Neutrophil (primary cell): ENCODE measurements around the gene PIKFYVE.
A peak's percentile ranks its signal among the peaks of the same experiment; 100 is the strongest.

Source experiments
- H3K27ac ChIP-seq: fragments of 200-600 bp; sonication (generic); 2 replicates; pipeline ENCODE4 v1.5.1; 2016; ENCODE audit warnings: mild to moderate bottlenecking, moderate library complexity
- H3K27me3 ChIP-seq: fragments of 200-600 bp; sonication (generic); 2 replicates; pipeline ENCODE4 v1.6.0; 2016; ENCODE audit warnings: mild to moderate bottlenecking
- H3K36me3 ChIP-seq: fragments of 200-600 bp; sonication (generic); 2 replicates; pipeline ENCODE4 v1.5.1; 2017
- H3K4me1 ChIP-seq, 2 experiments: fragments of 200-600 bp in 1 of 2; sonication (generic) in 1 of 2; 1 replicate in 1 of 2; 2 replicates in 1 of 2; pipeline versions ENCODE4 v1.5.1 to v1.6.1; 2013 to 2016; ENCODE audit warnings: low read depth in 1 of 2, low read length in 1 of 2, mild to moderate bottlenecking in 1 of 2, moderate library complexity in 1 of 2; ENCODE audit not compliant: control insufficient read depth in 1 of 2, insufficient read depth in 1 of 2
- H3K4me3 ChIP-seq, 2 experiments: fragments of 200-600 bp in 1 of 2; sonication (generic) in 1 of 2; 1 replicate in 1 of 2; 2 replicates in 1 of 2; pipeline ENCODE4 v1.5.1; 2013 to 2016; ENCODE audit warnings: low read depth in 1 of 2, low read length in 1 of 2, mild to moderate bottlenecking in 1 of 2, moderate library complexity in 1 of 2
- H3K9me3 ChIP-seq: fragments of 200-600 bp; sonication (generic); 2 replicates; pipeline ENCODE4 v1.5.1; 2016
- TF ChIP-seq, protein P1 (sequence below): fragments of 200-600 bp; sonication (generic); IDR thresholded peaks from 2 replicates; pipeline ENCODE4 v1.5.1; 2016; ENCODE audit warnings: antibody characterized with exemption

Gene PIKFYVE

DNA sequence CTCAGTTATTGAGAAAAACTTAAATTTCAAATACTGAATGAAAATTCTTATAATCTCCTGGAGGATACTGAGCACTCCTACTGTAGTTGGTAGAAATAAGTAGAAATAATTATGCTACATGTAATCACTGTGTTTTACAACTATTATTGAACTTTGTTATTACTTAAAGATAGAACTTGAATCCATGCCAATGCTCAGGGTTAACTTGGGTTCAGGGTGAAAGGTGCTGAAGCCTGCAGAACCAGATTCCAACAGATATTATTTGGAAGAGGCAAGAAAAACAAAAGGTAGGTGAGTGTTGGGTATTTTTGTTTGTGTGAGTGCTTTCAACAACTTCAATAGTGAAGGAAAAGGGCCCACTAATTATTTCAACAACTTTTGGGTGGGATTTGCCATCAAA is 21.6 kb upstream of the PIKFYVE start:
- Histone ChIP-seq H3K4me3 (no peak overlapping the region), H3K9me3 (no peaks in the 10 kb centered on the region), H3K27me3 (no peaks in the 10 kb centered on the region), H3K36me3 (peaks cover 76% of the 10 kb centered on the region), H3K4me1 (no peaks in the 10 kb centered on the region), H3K27ac (no peak overlapping the region)
- TF ChIP-seq, protein P1, sequence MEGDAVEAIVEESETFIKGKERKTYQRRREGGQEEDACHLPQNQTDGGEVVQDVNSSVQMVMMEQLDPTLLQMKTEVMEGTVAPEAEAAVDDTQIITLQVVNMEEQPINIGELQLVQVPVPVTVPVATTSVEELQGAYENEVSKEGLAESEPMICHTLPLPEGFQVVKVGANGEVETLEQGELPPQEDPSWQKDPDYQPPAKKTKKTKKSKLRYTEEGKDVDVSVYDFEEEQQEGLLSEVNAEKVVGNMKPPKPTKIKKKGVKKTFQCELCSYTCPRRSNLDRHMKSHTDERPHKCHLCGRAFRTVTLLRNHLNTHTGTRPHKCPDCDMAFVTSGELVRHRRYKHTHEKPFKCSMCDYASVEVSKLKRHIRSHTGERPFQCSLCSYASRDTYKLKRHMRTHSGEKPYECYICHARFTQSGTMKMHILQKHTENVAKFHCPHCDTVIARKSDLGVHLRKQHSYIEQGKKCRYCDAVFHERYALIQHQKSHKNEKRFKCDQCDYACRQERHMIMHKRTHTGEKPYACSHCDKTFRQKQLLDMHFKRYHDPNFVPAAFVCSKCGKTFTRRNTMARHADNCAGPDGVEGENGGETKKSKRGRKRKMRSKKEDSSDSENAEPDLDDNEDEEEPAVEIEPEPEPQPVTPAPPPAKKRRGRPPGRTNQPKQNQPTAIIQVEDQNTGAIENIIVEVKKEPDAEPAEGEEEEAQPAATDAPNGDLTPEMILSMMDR, result no peak

DNA sequence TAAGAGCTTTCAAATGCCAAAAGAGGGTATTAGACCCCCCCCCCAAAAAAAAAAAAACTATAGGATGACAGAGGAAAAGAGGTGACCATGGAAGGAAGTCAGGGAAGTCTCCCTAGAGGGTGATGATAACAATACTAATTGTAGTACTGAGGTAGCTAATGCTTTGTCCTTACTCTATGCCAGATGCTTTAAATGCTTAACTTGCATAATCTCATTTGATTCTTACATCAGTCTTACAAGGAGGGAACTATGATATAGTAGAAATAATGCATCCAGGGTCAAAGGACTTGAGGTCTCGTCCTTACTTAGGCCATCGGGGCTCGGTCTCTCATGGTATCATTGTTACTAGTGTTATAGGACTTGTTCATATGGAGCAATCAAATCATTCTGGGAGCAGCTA is 20.3 kb upstream of the PIKFYVE start:
- Histone ChIP-seq H3K9me3 (no peaks in the 10 kb centered on the region), H3K36me3 (peaks cover 63% of the 10 kb centered on the region), H3K27ac (no peak overlapping the region), H3K4me1 (peaks cover 9 to 11% of the 10 kb centered on the region in 2 experiments), H3K27me3 (no peaks in the 10 kb centered on the region), H3K4me3 (no peak overlapping the region)
- TF ChIP-seq, protein P1, result no peak

GRCh38 chr2:208248601-208249000 is 17.5 kb upstream of the PIKFYVE start:
- no peak overlapping the region for H3K27ac ChIP-seq
- no peak overlapping the region for H3K4me3 ChIP-seq
- H3K9me3 ChIP-seq, result no peaks in the 10 kb centered on the region
- peaks cover 38% of the 10 kb centered on the region for H3K36me3 ChIP-seq
- TF ChIP-seq, protein P1, result no peak
- H3K27me3 ChIP-seq, result no peaks in the 10 kb centered on the region
- H3K4me1 ChIP-seq, result peaks cover 11 to 18% of the 10 kb centered on the region in 2 experiments

DNA sequence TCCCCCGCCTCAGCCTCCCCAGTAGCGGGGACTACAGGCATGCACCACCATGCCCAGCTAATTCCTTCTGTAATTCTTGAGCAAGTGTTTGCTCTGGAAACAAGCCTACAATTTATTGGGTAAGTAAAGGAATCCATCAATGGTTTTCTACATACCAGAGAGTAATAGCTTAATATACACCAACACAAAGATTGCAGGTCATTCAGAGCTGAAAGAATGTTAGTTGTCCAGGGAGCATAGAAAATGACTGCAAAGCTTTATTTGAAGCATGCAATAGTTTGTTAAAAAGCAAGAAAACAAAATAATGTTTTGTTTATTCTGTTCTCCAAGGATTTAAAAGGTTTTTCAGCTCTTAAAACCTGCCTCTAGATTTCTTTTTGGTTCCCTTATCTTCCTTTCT is 16.8 kb upstream of the PIKFYVE start:
- no peaks in the 10 kb centered on the region for H3K27me3 ChIP-seq
- peaks cover 31% of the 10 kb centered on the region for H3K36me3 ChIP-seq
- TF ChIP-seq, protein P1, result no peak
- H3K27ac ChIP-seq, result no peak overlapping the region
- H3K9me3 ChIP-seq, result no peaks in the 10 kb centered on the region
- peaks cover 18 to 25% of the 10 kb centered on the region in 2 experiments for H3K4me1 ChIP-seq
- H3K4me3 ChIP-seq, result no peak overlapping the region

DNA sequence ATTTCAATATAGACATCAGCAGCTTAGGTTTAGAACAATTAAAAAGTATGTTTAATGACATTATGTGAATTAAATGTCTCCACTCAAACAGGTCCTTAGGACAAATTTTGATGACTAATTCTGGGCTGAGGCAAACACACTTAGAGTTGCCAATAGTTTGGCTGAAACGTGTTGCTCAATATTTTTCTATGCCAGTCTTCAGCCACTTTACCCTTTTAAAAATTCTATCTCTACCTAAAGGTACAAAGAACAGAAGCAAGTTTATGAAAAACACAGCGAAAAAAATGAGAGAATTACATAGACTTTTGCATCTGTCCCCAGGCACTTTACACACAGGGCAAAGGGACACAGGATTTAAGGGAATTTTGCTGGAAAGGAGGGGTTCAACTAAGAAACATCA is 15.7 kb upstream of the PIKFYVE start:
- H3K4me3 ChIP-seq, result no peak overlapping the region
- no peaks in the 10 kb centered on the region for H3K9me3 ChIP-seq
- H3K27ac ChIP-seq, result peak overlapping the region; percentile 14
- H3K4me1 ChIP-seq, result peaks cover 26 to 31% of the 10 kb centered on the region in 2 experiments
- TF ChIP-seq, protein P1, result no peak
- peaks cover 21% of the 10 kb centered on the region for H3K36me3 ChIP-seq
- no peaks in the 10 kb centered on the region for H3K27me3 ChIP-seq

- TF ChIP-seq, protein P1, result no peak
- peaks cover 30 to 34% of the 10 kb centered on the region in 2 experiments for H3K4me1 ChIP-seq
- H3K36me3 ChIP-seq, result peaks cover 17% of the 10 kb centered on the region
- no peak overlapping the region for H3K27ac ChIP-seq
- H3K4me3 ChIP-seq, result no peak overlapping the region
- H3K27me3 ChIP-seq, result no peaks in the 10 kb centered on the region
- H3K9me3 ChIP-seq, result no peaks in the 10 kb centered on the region
Measured at GRCh38 chr2:208251098-208251497, 15.0 kb upstream of the PIKFYVE start.
